H1 (cell line): Measurements from ENCODE around the gene BNC2. TPM values are rescaled to one million over a fixed set of nuclear protein-coding genes. Genes with fewer than 3 reads are reported as not detected.

Experiments
- CTCF ChIA-PET: fragments of 300-600 bp; sonication (Branson Sonifier 250); formaldehyde crosslinking; loops from one replicate; lab custom pipeline; 2021; ENCODE audit not compliant: partially characterized antibody; lab: Charles Lee
- POLR2A ChIA-PET: fragments of 300-600 bp; sonication (Branson Sonifier 250); formaldehyde crosslinking; loops from one replicate; lab custom pipeline; 2021; ENCODE audit warnings: inconsistent platforms; ENCODE audit not compliant: partially characterized antibody; lab: Charles Lee
- DNase-seq, 2 experiments: peaks; one replicate each; pipeline versions ENCODE4 v3.0.0 to v3.0.0-alpha.2; 2010 to 2022; ENCODE audit warnings: low spot score in 2 of 2, low read depth in 1 of 2, mixed read lengths in 1 of 2
- FAIRE-seq: peaks from 2 replicates; lab custom pipeline; 2011; peaks lifted over from hg19 to GRCh38; lab: Jason Lieb, UNC
- H2AFZ ChIP-seq: 2 replicates; pipeline ENCODE4 v1.8.1; 2012; ENCODE audit warnings: low read length, inconsistent platforms
- H2AK5ac ChIP-seq: 2 replicates; pipeline ENCODE4 v1.6.1; 2013; ENCODE audit warnings: low read depth, low read length
- H2BK120ac ChIP-seq: replicated peaks from 2 replicates; pipeline ENCODE3; 2013; ENCODE audit warnings: low read depth, low read length, inconsistent platforms
- H2BK12ac ChIP-seq: 2 replicates; pipeline ENCODE4 v1.6.1; 2013; ENCODE audit warnings: low read depth, low read length
- H2BK15ac ChIP-seq: 2 replicates; pipeline ENCODE4 v1.6.1; 2013; ENCODE audit warnings: low read length
- H2BK20ac ChIP-seq: 2 replicates; pipeline ENCODE4 v1.6.1; 2013; ENCODE audit warnings: low read length
- H2BK5ac ChIP-seq: 2 replicates; pipeline ENCODE4 v1.6.1; 2013; ENCODE audit warnings: low read depth, low read length
- H3K14ac ChIP-seq: 2 replicates; pipeline ENCODE4 v1.6.1; 2013; ENCODE audit warnings: inconsistent platforms; ENCODE audit not compliant: insufficient read length
- H3K18ac ChIP-seq: 2 replicates; pipeline ENCODE4 v1.6.1; 2013; ENCODE audit warnings: low read length; ENCODE audit errors: extremely low read depth
- H3K23ac ChIP-seq: 2 replicates; pipeline ENCODE4 v1.6.1; 2013; ENCODE audit warnings: inconsistent platforms; ENCODE audit not compliant: insufficient read length
- H3K23me2 ChIP-seq: 2 replicates; pipeline ENCODE4 v1.6.1; 2013; ENCODE audit warnings: low read depth, low read length
- H3K27ac ChIP-seq: 2 replicates; pipeline ENCODE4 v1.6.1; 2011; ENCODE audit warnings: low read depth, low read length, inconsistent platforms
- H3K27me3 ChIP-seq, 4 experiments: replicated peaks in 1 of 4; 1 replicate in 1 of 4; 2 replicates in 3 of 4; pipeline versions ENCODE4 v1.6.1 to v1.8.1; 2011 to 2013; ENCODE audit warnings: low read length in 3 of 4, mild to moderate bottlenecking in 3 of 4, inconsistent platforms in 2 of 4, mixed read lengths in 2 of 4, moderate library complexity in 1 of 4; ENCODE audit not compliant: control insufficient read depth in 3 of 4, insufficient read depth in 3 of 4; ENCODE audit errors: extremely low read depth in 1 of 4
- H3K36me3 ChIP-seq, 4 experiments: 2 replicates each; pipeline versions ENCODE4 v1.6.1 to v1.8.1; 2011 to 2013; ENCODE audit warnings: mild to moderate bottlenecking in 4 of 4, low read length in 3 of 4, moderate library complexity in 2 of 4, control low read depth in 1 of 4, inconsistent platforms in 1 of 4; ENCODE audit not compliant: insufficient read depth in 4 of 4, control insufficient read depth in 2 of 4
- H3K4ac ChIP-seq: replicated peaks from 2 replicates; pipeline ENCODE3; 2013; ENCODE audit warnings: low read length, low read depth, mixed read lengths, inconsistent platforms; ENCODE audit not compliant: insufficient read length
- H3K4me1 ChIP-seq, 4 experiments: replicated peaks in 1 of 4; 1 replicate in 1 of 4; 2 replicates in 3 of 4; pipeline versions ENCODE4 v1.6.1 to v1.8.1; 2011 to 2013; ENCODE audit warnings: low read length in 3 of 4, inconsistent platforms in 2 of 4, mixed read lengths in 1 of 4; ENCODE audit not compliant: insufficient read depth in 4 of 4, control insufficient read depth in 3 of 4
- H3K4me2 ChIP-seq, 2 experiments: 2 replicates each; pipeline versions ENCODE4 v1.6.1 to v1.8.1; 2011 to 2013; ENCODE audit warnings: low read depth in 2 of 2, low read length in 2 of 2, control low read depth in 1 of 2, inconsistent platforms in 1 of 2, mild to moderate bottlenecking in 1 of 2; ENCODE audit not compliant: insufficient read depth in 1 of 2
- H3K4me3 ChIP-seq, 4 experiments: fragments of 200-600, 300-600 bp in 1 of 4; sonication (generic), shearing (Covaris generic), sonication (Bioruptor Twin) in 1 of 4; 2 replicates each; pipeline versions ENCODE4 v1.5.1 to v1.8.1; 2011 to 2016; ENCODE audit warnings: low read length in 4 of 4, low read depth in 3 of 4, control low read depth in 2 of 4, inconsistent platforms in 2 of 4, mild to moderate bottlenecking in 2 of 4, mixed read lengths in 1 of 4, moderate library complexity in 1 of 4; ENCODE audit not compliant: insufficient read depth in 2 of 4; ENCODE audit errors: extremely low read depth in 1 of 4
- H3K56ac ChIP-seq: replicated peaks from 2 replicates; pipeline ENCODE3; 2013; ENCODE audit warnings: low read depth, mild to moderate bottlenecking, mixed read lengths, low read length, inconsistent platforms; ENCODE audit not compliant: insufficient read length
- H3K79me1 ChIP-seq: 2 replicates; pipeline ENCODE4 v1.6.1; 2013; ENCODE audit warnings: low read depth, low read length, control low read depth
- H3K79me2 ChIP-seq, 2 experiments: 2 replicates each; pipeline versions ENCODE4 v1.6.1 to v1.8.1; 2012 to 2013; ENCODE audit warnings: low read length in 2 of 2, mild to moderate bottlenecking in 2 of 2, inconsistent platforms in 1 of 2; ENCODE audit not compliant: insufficient read depth in 2 of 2, control insufficient read depth in 1 of 2
- H3K9ac ChIP-seq, 4 experiments: replicated peaks in 1 of 4; 1 replicate in 1 of 4; 2 replicates in 3 of 4; pipeline versions ENCODE4 v1.6.1 to v1.8.1; 2011 to 2013; ENCODE audit warnings: low read depth in 3 of 4, low read length in 3 of 4, control low read depth in 2 of 4, mild to moderate bottlenecking in 2 of 4, moderate library complexity in 2 of 4, inconsistent platforms in 1 of 4; ENCODE audit errors: extremely low read depth in 1 of 4
- H3K9me3 ChIP-seq, 2 experiments: 2 replicates each; pipeline versions ENCODE4 v1.6.1 to v1.8.1; 2012 to 2013; ENCODE audit warnings: mild to moderate bottlenecking in 2 of 2, moderate library complexity in 2 of 2, control low read depth in 1 of 2, inconsistent platforms in 1 of 2, low read depth in 1 of 2, low read length in 1 of 2, mixed read lengths in 1 of 2; ENCODE audit not compliant: insufficient read depth in 2 of 2
- H4K20me1 ChIP-seq, 2 experiments: replicated peaks in 1 of 2; 2 replicates each; pipeline versions ENCODE3 to v1.8.1; 2011 to 2013; ENCODE audit warnings: inconsistent platforms in 2 of 2, low read length in 2 of 2, mild to moderate bottlenecking in 1 of 2; ENCODE audit not compliant: insufficient read depth in 2 of 2, control insufficient read depth in 1 of 2
- H4K5ac ChIP-seq: 2 replicates; pipeline ENCODE4 v1.6.1; 2013; ENCODE audit warnings: low read length, low read depth, mixed read lengths, inconsistent platforms; ENCODE audit not compliant: insufficient read length
- H4K8ac ChIP-seq: 2 replicates; pipeline ENCODE4 v1.8.0; 2013; ENCODE audit warnings: mild to moderate bottlenecking, moderate library complexity, low read length, inconsistent platforms; ENCODE audit not compliant: insufficient read depth; ENCODE audit errors: extremely low read depth
- H4K91ac ChIP-seq: replicated peaks from 2 replicates; pipeline ENCODE3; 2013; ENCODE audit warnings: low read length, mixed read lengths, inconsistent platforms; ENCODE audit not compliant: insufficient read length
- CBX8 ChIP-seq: fragments of 300-800, 300-1000 bp; sonication (generic); IDR thresholded peaks from 2 replicates; pipeline ENCODE4 v1.7.1; 2016; ENCODE audit warnings: low read depth, low read length, borderline replicate concordance
- CEBPB ChIP-seq: IDR thresholded peaks from 2 replicates; pipeline ENCODE4 v1.6.1; 2012; ENCODE audit warnings: low read depth, low read length
- GABPA ChIP-seq: IDR thresholded peaks from 2 replicates; pipeline ENCODE4 v1.6.1; 2011; ENCODE audit warnings: mild to moderate bottlenecking, low read length, moderate library complexity, borderline replicate concordance; ENCODE audit not compliant: insufficient read depth
- NANOG ChIP-seq: IDR thresholded peaks from 2 replicates; pipeline ENCODE4 v1.6.1; 2011; ENCODE audit warnings: low read length, low read depth, mild to moderate bottlenecking, inconsistent platforms; ENCODE audit not compliant: insufficient read depth, poor library complexity, severe bottlenecking
- SUZ12 ChIP-seq: fragments of 200-600 bp; sonication (generic); IDR thresholded peaks from 2 replicates; pipeline ENCODE4 v1.6.1; 2012; ENCODE audit warnings: mild to moderate bottlenecking, inconsistent platforms, low read length, moderate library complexity, mixed read lengths
- WGBS, 2 experiments: shearing (Covaris generic) in 1 of 2; methylation state at CpG; one replicate each; pipeline versions ENCODE4 v1.1.6 to v1.1.7; 2013 to 2015; ENCODE audit warnings: low lambda C conversion rate in 2 of 2, mixed read lengths in 2 of 2, inconsistent platforms in 1 of 2, low coverage in 1 of 2, missing lambda C conversion rate in 1 of 2; ENCODE audit not compliant: insufficient replicate concordance in 2 of 2, insufficient coverage in 1 of 2, insufficient read length in 1 of 2; ENCODE audit errors: extremely low coverage in 1 of 2, missing lambda C conversion rate in 1 of 2; 5-methylcytosine and 5-hydroxymethylcytosine counted together
- polyA plus RNA-seq, 7 experiments: library from polyadenylated mRNA; depleted of rRNA in 3 of 7; stranded (reverse) in 5 of 7; unstranded in 2 of 7; fragments of >200 nt in 5 of 7; fragments of 200-250 nt in 2 of 7; gene quantifications; 1 replicate in 5 of 7; 2 replicates in 1 of 7; 4 replicates in 1 of 7; pipeline versions ENCODE4 v1.2.1 to v1.2.3, GENCODE V29; 2011 to 2013; ENCODE audit warnings: missing spikeins in 2 of 7, mixed read lengths in 2 of 7
- total RNA-seq: library from RNA; stranded (reverse); fragmentation: NEBNext Ultra II Directional; extraction: Animal tissue kit (Norgen Biotek cat#: 25700); gene quantifications from 2 replicates; pipeline ENCODE4 v1.2.1, GENCODE V29; 2021

BNC2 gene
- total and polyA plus RNA-seq, 2 of the 8 experiments (the other 6 are each of a cell fraction or from before 2014, with no cell fraction given), result 16.0 to 26.8 TPM

DNA sequence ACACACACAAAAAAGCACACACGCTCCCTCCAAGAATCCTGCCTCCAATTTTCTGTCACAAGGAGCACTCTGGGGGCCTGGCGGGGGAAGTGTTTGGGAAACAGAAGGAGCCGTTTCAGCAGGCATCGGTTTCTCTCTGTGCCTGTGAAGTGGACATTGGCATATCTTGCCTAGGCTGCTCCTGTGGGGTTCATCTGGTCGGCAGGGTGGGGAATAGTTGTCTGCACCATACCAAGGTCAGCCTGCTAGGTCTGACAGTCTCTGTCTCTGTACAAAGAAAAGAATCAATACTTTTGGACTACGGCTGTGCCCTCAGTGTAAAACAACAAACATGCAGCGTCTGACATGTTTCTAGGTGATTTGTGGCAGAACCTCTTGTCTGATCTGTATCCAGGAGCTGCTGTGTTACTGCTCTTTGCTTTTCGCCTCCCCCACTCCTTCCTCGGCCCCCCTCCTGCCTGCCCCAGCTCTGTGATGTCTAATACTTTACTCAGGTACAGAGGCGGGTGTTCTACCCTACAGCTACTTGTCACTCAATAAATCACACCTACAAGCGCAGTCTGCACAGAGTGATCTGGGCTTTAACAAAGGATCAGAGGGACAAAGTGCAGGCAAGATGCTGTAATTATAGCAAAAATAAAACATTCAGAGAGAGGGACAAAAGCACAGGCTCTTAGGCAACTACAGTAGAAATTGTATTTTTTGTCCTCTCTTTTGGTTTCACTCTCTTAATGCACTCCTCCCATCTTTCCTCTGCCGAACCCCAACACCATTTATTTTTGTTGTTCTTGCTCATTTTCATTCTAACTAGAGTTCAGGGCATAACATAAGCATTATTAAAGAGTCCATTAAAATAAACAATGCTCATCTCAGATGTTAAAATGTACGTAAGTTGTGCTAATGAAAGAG lies 216.7 kb downstream of the BNC2 start:
- WGBS, 2 experiments, result 63% methylated on average over 13 of the region's 13 CpGs; no CpG with 5 or more reads in 1 of the 2 experiments
- Histone ChIP-seq H2BK15ac (no peak overlapping the region; the same call in 1 of the 2 replicates), H3K18ac (peak overlapping the region; percentile 41), H3K4me1 (peaks cover 5 to 26% (median 20%) of the 10 kb centered on the region in 4 experiments; a peak in 5 of 7 replicates), H3K9ac (no peak overlapping the region), H2BK12ac (peak overlapping the region; percentile 46; the same call in 1 of the 2 replicates), H2AK5ac (no peak overlapping the region; the same call in 1 of the 2 replicates), H3K79me2 (peaks cover 0 to 6% of the 10 kb centered on the region in 2 experiments; a peak in 3 of 4 replicates), H3K4ac (no peak overlapping the region), H3K56ac (no peak overlapping the region), H2AFZ (no peak overlapping the region), H2BK20ac (0 out of 2 replicates have a peak overlapping the region, but pooled peaks have one; percentile 3), H4K5ac (peak overlapping the region; percentile 73)
- POLR2A ChIA-PET, result no interaction called here
- DNase-seq, result no peak
- no peak for TF ChIP-seq CEBPB
- TF ChIP-seq NANOG, result no peak
- no peak for TF ChIP-seq CBX8
- TF ChIP-seq GABPA, result no peak
- no peak for TF ChIP-seq SUZ12
- TF ChIP-seq, all 59 proteins: peak for 0
- no peak overlapping the region for H4K8ac ChIP-seq
- peak overlapping the region; percentile 53 for H4K91ac ChIP-seq
- no peaks in the 10 kb centered on the region for H3K23me2 ChIP-seq
- no peak overlapping the region for H3K4me3 ChIP-seq
- H3K4me2 ChIP-seq, result peak overlapping the region; percentile 15 to 33; a peak in 3 of 4 replicates
- H3K79me1 ChIP-seq, result no peaks in the 10 kb centered on the region
- no peak overlapping the region for H3K23ac ChIP-seq
- no peaks in the 10 kb centered on the region for H3K36me3 ChIP-seq
- H2BK5ac ChIP-seq, result peak overlapping the region; percentile 29; the same call in 1 of the 2 replicates
- H4K20me1 ChIP-seq, result no peaks in the 10 kb centered on the region
- H2BK120ac ChIP-seq, result no peak overlapping the region
- CTCF ChIA-PET, result interaction anchor here (0.9 kb wide), 1 partner anchor 251 kb away, joined by 3 read pairs; no protein-coding TSS in a partner anchor
- FAIRE-seq, result peak; percentile 7
- H3K14ac ChIP-seq, result no peak overlapping the region
- no peaks in the 10 kb centered on the region for H3K9me3 ChIP-seq
- peak overlapping the region; percentile 54; the same call in 1 of the 2 replicates for H3K27ac ChIP-seq
- no peaks in the 10 kb centered on the region for H3K27me3 ChIP-seq
